Breast epithelium (tissue), 3 donors: ENCODE measurements around the gene AAGAB.

Experiments
- CTCF ChIP-seq, 3 donors: fragments of 450-650 bp; IDR thresholded peaks; one replicate each; pipeline ENCODE4 v1.5.1; 2016 to 2017; ENCODE audit warnings: antibody characterized with exemption in 3 of 3, mild to moderate bottlenecking in 3 of 3, moderate library complexity in 3 of 3
- POLR2A ChIP-seq: fragments of 450-650 bp; IDR thresholded peaks from one replicate; pipeline ENCODE4 v1.6.1; 2016; ENCODE audit warnings: antibody characterized with exemption, mild to moderate bottlenecking, moderate library complexity

GRCh38 chr15:67281714-67282113 lies 27.3 kb upstream of the AAGAB start:
- TF ChIP-seq POLR2A (no peak), CTCF (IDR thresholded peaks at IDR 0.05) (no peak)
